Vagina (tissue), 2 donors: Measurements from ENCODE around the gene C6orf141.

Experiments
- CTCF ChIP-seq, 3 experiments: fragments of 450-650 bp in 2 of 3; fragments of 200-600 bp in 1 of 3; sonication (generic) in 1 of 3; IDR thresholded peaks; one replicate each; pipeline ENCODE4 v1.5.1; 2017 to 2019; ENCODE audit warnings: antibody characterized with exemption in 3 of 3, mild to moderate bottlenecking in 2 of 3, moderate library complexity in 2 of 3
- POLR2A ChIP-seq, 2 donors: fragments of 450-650 bp; IDR thresholded peaks; one replicate each; pipeline ENCODE4 v1.6.1; 2017; ENCODE audit warnings: antibody characterized with exemption in 2 of 2, mild to moderate bottlenecking in 2 of 2, moderate library complexity in 2 of 2
- POLR2AphosphoS5 ChIP-seq, 2 donors: sonication (generic); formaldehyde crosslinking; IDR thresholded peaks; one replicate each; pipeline ENCODE4 v1.9.0; 2017; ENCODE audit warnings: antibody characterized with exemption in 2 of 2, mild to moderate bottlenecking in 2 of 2, low read depth in 1 of 2; ENCODE audit not compliant: insufficient read depth in 1 of 2

GRCh38 chr6:49576618-49577017, 26.1 kb downstream of the C6orf141 start:
- TF ChIP-seq POLR2AphosphoS5 (IDR thresholded peaks at IDR 0.05; ENCODE audit: insufficient read depth in 1 of 2, low read depth in 1 of 2) (no peak), POLR2A (IDR thresholded peaks at IDR 0.05) (no peak), CTCF (IDR thresholded peaks at IDR 0.05) (no peak)
